ENCODE measurements around the gene DNHD1.
"Not testable (repeated sequence)": the region's sequence is repeated elsewhere in the genome, so short reads cannot be mapped to it uniquely, and the experiment has no call there.

Gene DNHD1

GRCh38 chr11:6498121-6498520, 1.0 kb downstream of the DNHD1 start:
- TF ChIP-seq CTCF (conservative IDR thresholded peaks at IDR 0.05), result no peak
- H3K27ac ChIP-seq, result no peak overlapping the region

- no peak overlapping the region for H3K27ac ChIP-seq
- no peak for TF ChIP-seq CTCF (conservative IDR thresholded peaks at IDR 0.05)
Measured at GRCh38 chr11:6498544-6498943, 1.5 kb downstream of the DNHD1 start.

GRCh38 chr11:6502382-6502781, 5.3 kb downstream of the DNHD1 start:
- H3K27ac ChIP-seq, result no peak overlapping the region
- no peak for TF ChIP-seq CTCF (conservative IDR thresholded peaks at IDR 0.05)

DNA sequence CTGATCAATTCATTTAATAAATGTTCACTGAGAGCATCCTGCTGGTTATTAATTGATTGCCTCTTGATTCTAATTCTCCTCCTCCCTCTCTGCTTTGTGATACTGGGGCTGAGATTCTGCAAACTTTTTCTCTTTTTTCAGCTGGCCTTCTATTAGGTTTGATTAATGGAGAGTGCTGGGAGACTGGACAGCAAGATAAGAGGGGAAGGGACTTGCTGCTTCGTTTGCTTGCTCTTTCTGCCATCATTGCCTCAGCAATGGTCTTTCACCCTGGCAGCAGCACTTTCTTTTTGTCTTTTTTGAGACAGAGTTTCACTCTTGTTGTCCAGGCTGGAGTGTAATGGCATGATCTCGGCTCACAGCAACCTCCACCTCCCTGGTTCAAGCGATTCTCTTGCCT, 7.1 kb downstream of the DNHD1 start:
- TF ChIP-seq CTCF (conservative IDR thresholded peaks at IDR 0.05), result no peak
- no peak overlapping the region for H3K27ac ChIP-seq

- H3K27ac ChIP-seq, result no peak overlapping the region
Measured at GRCh38 chr11:6505577-6506240, 8.6 kb downstream of the DNHD1 start.

GRCh38 chr11:6516865-6517264, 19.8 kb downstream of the DNHD1 start:
- TF ChIP-seq CTCF (conservative IDR thresholded peaks at IDR 0.05), result no peak
- H3K27ac ChIP-seq, result no peak overlapping the region

More at GRCh38 chr11:6505577-6506240, 8.6 kb downstream of the DNHD1 start:
- TF ChIP-seq CTCF (conservative IDR thresholded peaks at IDR 0.05), result peak; percentile 90

GRCh38 chr11:6520265-6520664, 23.2 kb downstream of the DNHD1 start:
- no peak for TF ChIP-seq CTCF (conservative IDR thresholded peaks at IDR 0.05)
- H3K27ac ChIP-seq, result no peak overlapping the region

- H3K27ac ChIP-seq, result not testable (repeated sequence)
Measured at GRCh38 chr11:6521946-6522345, 24.9 kb downstream of the DNHD1 start.
